Neural cell (in vitro differentiated cells): ENCODE results near the gene ZBTB7C.

Experiments
- EP300 ChIP-seq: fragments of 450-650 bp; conservative IDR thresholded peaks from 2 replicates; pipeline ENCODE4 v1.6.1; 2014; ENCODE audit warnings: antibody characterized with exemption, mild to moderate bottlenecking, moderate library complexity; ENCODE audit not compliant: poor library complexity, severe bottlenecking
- POLR2AphosphoS5 ChIP-seq: IDR thresholded peaks from 2 replicates; pipeline ENCODE4 v1.6.1; 2012
- RAD21 ChIP-seq: fragments of 450-650 bp; conservative IDR thresholded peaks from 2 replicates; pipeline ENCODE4 v1.6.1; 2014; ENCODE audit warnings: antibody characterized with exemption, mild to moderate bottlenecking, moderate library complexity
- TF ChIP-seq, protein P1 (sequence below): fragments of 450-650 bp; IDR thresholded peaks from 2 replicates; pipeline ENCODE4 v1.5.1; 2014; ENCODE audit warnings: antibody characterized with exemption, mild to moderate bottlenecking, moderate library complexity; ENCODE audit not compliant: poor library complexity, severe bottlenecking
- TF ChIP-seq, protein P2 (sequence below): IDR thresholded peaks from 2 replicates; pipeline ENCODE4 v1.6.1; 2012; ENCODE audit warnings: borderline replicate concordance

DNA sequence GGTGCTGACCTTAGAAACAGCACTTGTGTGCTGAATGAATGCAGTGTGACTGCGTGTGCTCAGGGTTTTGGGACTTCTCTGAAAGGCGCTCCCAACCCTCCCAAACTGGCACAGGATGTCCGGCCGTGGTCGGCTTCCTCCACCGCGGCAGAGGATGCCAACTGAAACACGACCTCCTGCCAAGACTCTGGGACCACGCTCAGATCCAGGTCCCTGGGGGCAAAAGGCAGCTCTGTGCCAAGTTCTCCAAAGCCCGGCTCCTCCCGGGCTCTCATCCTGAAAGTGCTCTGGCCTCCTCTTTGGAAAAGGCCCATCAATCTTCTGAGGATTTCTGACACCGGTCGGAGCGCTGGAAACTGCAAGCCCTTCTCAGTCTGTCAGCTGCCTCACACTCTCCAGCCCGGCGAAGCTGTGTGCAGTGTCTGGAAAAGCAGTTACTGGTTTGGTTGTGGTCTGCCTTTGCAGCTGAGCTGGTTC, 32.3 kb upstream of the ZBTB7C start:
- TF ChIP-seq POLR2AphosphoS5 = no peak
- TF ChIP-seq, protein P1, sequence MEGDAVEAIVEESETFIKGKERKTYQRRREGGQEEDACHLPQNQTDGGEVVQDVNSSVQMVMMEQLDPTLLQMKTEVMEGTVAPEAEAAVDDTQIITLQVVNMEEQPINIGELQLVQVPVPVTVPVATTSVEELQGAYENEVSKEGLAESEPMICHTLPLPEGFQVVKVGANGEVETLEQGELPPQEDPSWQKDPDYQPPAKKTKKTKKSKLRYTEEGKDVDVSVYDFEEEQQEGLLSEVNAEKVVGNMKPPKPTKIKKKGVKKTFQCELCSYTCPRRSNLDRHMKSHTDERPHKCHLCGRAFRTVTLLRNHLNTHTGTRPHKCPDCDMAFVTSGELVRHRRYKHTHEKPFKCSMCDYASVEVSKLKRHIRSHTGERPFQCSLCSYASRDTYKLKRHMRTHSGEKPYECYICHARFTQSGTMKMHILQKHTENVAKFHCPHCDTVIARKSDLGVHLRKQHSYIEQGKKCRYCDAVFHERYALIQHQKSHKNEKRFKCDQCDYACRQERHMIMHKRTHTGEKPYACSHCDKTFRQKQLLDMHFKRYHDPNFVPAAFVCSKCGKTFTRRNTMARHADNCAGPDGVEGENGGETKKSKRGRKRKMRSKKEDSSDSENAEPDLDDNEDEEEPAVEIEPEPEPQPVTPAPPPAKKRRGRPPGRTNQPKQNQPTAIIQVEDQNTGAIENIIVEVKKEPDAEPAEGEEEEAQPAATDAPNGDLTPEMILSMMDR = no peak
- TF ChIP-seq, protein P2, sequence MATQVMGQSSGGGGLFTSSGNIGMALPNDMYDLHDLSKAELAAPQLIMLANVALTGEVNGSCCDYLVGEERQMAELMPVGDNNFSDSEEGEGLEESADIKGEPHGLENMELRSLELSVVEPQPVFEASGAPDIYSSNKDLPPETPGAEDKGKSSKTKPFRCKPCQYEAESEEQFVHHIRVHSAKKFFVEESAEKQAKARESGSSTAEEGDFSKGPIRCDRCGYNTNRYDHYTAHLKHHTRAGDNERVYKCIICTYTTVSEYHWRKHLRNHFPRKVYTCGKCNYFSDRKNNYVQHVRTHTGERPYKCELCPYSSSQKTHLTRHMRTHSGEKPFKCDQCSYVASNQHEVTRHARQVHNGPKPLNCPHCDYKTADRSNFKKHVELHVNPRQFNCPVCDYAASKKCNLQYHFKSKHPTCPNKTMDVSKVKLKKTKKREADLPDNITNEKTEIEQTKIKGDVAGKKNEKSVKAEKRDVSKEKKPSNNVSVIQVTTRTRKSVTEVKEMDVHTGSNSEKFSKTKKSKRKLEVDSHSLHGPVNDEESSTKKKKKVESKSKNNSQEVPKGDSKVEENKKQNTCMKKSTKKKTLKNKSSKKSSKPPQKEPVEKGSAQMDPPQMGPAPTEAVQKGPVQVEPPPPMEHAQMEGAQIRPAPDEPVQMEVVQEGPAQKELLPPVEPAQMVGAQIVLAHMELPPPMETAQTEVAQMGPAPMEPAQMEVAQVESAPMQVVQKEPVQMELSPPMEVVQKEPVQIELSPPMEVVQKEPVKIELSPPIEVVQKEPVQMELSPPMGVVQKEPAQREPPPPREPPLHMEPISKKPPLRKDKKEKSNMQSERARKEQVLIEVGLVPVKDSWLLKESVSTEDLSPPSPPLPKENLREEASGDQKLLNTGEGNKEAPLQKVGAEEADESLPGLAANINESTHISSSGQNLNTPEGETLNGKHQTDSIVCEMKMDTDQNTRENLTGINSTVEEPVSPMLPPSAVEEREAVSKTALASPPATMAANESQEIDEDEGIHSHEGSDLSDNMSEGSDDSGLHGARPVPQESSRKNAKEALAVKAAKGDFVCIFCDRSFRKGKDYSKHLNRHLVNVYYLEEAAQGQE = no peak
- no peak for TF ChIP-seq EP300
- no peak for TF ChIP-seq RAD21
